ENCODE measurements around the gene ZBTB21.
A peak's percentile ranks its signal among the peaks of the same experiment; 100 is the strongest.
"Not testable (repeated sequence)": the region's sequence is repeated elsewhere in the genome, so short reads cannot be mapped to it uniquely, and the experiment has no call there.

ZBTB21 gene

GRCh38 chr21:41965461-41966013, 44.6 kb downstream of the ZBTB21 start:
- DNase-seq: no peak

- no peak for DNase-seq
Measured at GRCh38 chr21:41965045-41965444, 45.1 kb downstream of the ZBTB21 start.

- DNase-seq: no peak
Measured at GRCh38 chr21:41964171-41964570, 46.0 kb downstream of the ZBTB21 start.

- no peak for DNase-seq
Measured at GRCh38 chr21:41962425-41962966, 47.7 kb downstream of the ZBTB21 start.

- no peak for DNase-seq
Measured at GRCh38 chr21:41961753-41962152, 48.4 kb downstream of the ZBTB21 start.

- DNase-seq: no peak
Measured at GRCh38 chr21:41961282-41961701, 48.9 kb downstream of the ZBTB21 start.

- no peak for DNase-seq
Measured at GRCh38 chr21:41960386-41960785, 49.8 kb downstream of the ZBTB21 start.

- not testable (repeated sequence) for DNase-seq
Measured at GRCh38 chr21:41959697-41960096, 50.5 kb downstream of the ZBTB21 start.

GRCh38 chr21:41958886-41959563, 51.1 kb downstream of the ZBTB21 start:
- no peak for DNase-seq

- peak; percentile 10 for DNase-seq
Measured at GRCh38 chr21:41957991-41958766, 52.0 kb downstream of the ZBTB21 start.

GRCh38 chr21:41956926-41957729, 53.0 kb downstream of the ZBTB21 start:
- peak; percentile 17 for DNase-seq

GRCh38 chr21:41955516-41955915, 54.6 kb downstream of the ZBTB21 start:
- DNase-seq: no peak

GRCh38 chr21:41954654-41955499, 55.3 kb downstream of the ZBTB21 start:
- no peak for DNase-seq

- DNase-seq: no peak
Measured at GRCh38 chr21:41953831-41954653, 56.1 kb downstream of the ZBTB21 start, which contains the start of gene C2CD2. C2CD2 (minus strand) TSS chr21:41954018; CDS start chr21:41953648, 370 bp downstream.

GRCh38 chr21:41953249-41953830, 56.8 kb downstream of the ZBTB21 start:
- DNase-seq: no peak

GRCh38 chr21:41952568-41953248, 57.5 kb downstream of the ZBTB21 start:
- no peak for DNase-seq

GRCh38 chr21:41951876-41952567, 58.1 kb downstream of the ZBTB21 start:
- no peak for DNase-seq

- DNase-seq: no peak
Measured at GRCh38 chr21:41950941-41951351, 59.2 kb downstream of the ZBTB21 start.

GRCh38 chr21:41949631-41950030, 60.5 kb downstream of the ZBTB21 start:
- DNase-seq: not testable (repeated sequence)
